ENCODE measurements around the gene STARD5.

The STARD5 gene

GRCh38 chr15:81273855-81274254, 50.1 kb downstream of the STARD5 start:
- no peak for DNase-seq

GRCh38 chr15:81273200-81273599, 50.7 kb downstream of the STARD5 start:
- no peak for DNase-seq

GRCh38 chr15:81271761-81272644, 51.9 kb downstream of the STARD5 start:
- peak in 1 of 14 donors; percentile 35 for DNase-seq

- no peak for DNase-seq
Observed at GRCh38 chr15:81270781-81271491, 53.0 kb downstream of the STARD5 start.

GRCh38 chr15:81270188-81270587, 53.8 kb downstream of the STARD5 start:
- DNase-seq = no peak

GRCh38 chr15:81268881-81269601, 54.9 kb downstream of the STARD5 start:
- DNase-seq = no peak

- no peak for DNase-seq
Observed at GRCh38 chr15:81268340-81268739, 55.6 kb downstream of the STARD5 start.

- DNase-seq = peak in 12 of 14 donors; percentile 37 to 76 (median 62)
Observed at GRCh38 chr15:81265944-81266775, 57.8 kb downstream of the STARD5 start.

GRCh38 chr15:81265256-81265943, 58.5 kb downstream of the STARD5 start:
- peak in 1 of 14 donors; percentile 60 for DNase-seq

- DNase-seq = no peak
Observed at GRCh38 chr15:81264072-81264857, 59.7 kb downstream of the STARD5 start.

GRCh38 chr15:81263477-81263876, 60.5 kb downstream of the STARD5 start:
- no peak for DNase-seq

GRCh38 chr15:81261172-81261811, 62.6 kb downstream of the STARD5 start:
- DNase-seq = no peak

GRCh38 chr15:81259760-81260298, 64.1 kb downstream of the STARD5 start:
- DNase-seq = no peak
